Superior temporal gyrus (tissue), 1 donor: ENCODE measurements around the gene PIGZ.

Experiments
- DNase-seq: peaks from one replicate; pipeline ENCODE4 v3.0.0-alpha.2; 2016; ENCODE audit errors: extremely low spot score

Gene PIGZ

DNA sequence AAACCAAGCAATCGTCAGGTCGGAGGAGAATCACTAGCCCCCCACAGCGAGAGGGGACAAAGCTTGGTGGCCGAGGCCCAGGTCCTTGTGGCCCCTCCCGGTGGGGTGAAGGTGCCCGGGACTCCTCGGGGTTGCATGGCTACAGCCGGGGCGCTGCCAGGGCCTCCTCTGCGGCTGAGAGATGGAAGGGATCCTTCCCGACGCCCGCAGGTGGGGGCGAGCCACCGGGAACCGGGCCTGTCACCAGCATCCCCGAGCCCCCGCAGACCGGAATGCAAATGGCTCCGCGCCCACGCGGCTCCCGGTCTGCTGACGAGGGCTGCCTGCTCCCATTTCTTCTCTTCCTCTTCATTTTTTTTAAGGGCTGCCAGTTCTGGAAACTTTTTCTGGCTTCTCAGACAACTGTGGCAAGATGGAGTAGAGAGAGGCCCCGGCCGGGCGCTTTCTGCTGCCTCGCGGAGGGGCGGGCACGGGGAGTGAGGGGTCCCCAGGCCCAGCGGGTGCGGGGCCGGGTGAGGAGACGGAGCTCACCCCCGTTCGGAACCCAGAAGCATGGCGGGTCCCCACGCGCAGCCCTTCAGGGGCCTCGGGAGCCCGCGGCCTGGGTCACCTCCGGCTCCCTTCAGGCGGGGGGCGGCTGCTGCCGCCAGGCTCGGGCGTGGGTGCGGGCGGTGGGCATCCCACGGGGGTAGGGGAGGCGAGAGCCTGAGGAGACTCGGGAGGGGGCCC lies 33.5 kb upstream of the PIGZ start:
- DNase-seq: peak; percentile 40

DNA sequence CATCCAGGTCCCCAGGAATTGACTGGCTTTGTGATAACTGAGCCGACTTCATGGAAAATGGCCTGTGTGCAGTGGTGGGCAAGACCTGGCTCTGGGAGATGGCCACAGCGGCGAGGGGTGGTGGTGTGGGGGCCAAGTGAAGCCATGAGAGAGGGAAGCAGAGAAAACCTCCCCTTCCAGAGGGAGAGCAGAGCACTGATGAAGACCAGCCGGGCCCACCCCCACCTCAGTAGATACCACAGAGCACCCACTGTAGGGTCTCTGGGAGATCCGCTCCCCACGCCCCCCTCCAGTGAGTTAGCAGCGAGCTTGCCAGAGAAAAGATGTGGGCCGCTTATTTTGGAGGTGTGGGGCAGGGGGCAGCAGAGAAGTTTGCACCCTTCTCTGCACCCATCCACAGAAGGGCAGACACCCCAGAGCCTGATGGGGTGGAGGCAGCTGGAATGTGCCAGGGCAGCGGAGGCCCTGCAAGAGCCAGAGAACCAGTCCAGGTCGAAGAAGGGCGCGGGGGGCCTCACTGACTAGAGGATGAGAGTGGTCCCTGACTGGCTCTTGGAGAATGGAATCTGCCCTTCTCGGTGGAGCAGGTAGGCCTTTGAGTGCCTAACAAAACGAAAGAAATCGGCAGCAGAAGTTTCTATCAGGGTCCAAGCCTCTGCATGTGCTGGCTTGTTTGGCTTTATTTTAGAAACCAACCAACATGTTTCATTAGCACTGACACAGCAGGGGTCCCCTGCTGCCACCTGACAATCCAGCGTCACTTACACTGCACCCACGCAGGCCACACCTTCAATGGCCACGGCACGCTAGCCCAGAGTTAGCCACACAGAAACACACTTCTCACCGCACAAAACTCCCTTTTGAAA lies 32.7 kb upstream of the PIGZ start:
- DNase-seq: no peak

DNA sequence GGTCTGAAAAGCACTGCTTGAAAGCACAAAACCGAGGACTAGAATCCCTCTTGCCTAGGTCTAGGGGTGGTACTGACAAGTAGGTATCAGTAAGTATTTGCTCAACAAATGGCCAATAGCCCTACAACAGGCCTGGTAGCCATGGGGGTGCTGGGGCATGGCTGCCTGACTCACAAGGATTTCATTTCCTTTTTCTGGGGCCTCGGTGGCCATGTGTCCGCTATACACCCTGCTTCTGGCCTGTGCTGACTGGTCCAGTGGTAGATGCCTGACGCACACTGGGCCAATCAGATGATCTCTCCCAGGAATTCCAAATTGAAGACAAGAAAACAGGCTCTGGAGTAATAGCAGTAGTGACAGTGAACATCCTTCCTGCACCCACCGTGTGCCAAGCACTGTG lies 31.6 kb upstream of the PIGZ start:
- no peak for DNase-seq

DNA sequence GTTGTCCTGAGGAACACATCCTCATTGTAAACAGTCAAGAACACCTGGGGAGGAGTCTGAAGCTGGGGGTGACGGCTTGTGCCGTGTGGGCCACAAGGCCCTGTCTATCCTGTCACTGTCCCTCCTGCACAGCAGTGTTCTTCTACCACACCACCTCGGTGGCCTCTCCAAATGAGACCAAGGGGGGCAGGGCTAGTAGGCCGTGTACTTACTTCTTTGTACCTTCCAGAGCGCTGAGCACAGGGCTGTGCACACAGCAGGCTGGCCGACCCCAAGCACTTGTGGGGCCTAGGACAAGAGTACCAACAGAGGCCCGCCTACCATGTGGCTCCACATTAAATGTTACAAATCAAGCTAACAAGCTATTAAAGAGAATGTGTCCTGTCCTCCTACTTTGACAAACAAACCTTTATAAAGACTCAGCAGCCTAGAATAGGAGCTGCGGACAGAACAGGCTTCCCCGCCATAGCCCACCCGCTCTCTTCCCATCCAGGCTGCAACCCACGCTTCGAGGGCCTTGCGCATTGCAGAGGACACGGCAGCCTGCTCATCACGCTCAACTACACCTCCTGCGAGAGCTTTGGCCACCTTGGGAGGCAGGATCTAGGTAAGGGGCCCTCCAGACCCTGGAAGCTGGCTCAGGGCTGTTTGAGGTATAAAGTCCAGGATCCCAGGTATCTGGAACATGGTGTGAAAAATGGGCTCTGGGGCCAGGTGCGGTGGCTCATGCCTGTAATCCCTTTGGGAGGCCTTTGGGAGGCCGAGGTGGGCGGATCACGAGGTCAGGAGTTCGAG lies 30.5 kb upstream of the PIGZ start:
- no peak for DNase-seq

DNA sequence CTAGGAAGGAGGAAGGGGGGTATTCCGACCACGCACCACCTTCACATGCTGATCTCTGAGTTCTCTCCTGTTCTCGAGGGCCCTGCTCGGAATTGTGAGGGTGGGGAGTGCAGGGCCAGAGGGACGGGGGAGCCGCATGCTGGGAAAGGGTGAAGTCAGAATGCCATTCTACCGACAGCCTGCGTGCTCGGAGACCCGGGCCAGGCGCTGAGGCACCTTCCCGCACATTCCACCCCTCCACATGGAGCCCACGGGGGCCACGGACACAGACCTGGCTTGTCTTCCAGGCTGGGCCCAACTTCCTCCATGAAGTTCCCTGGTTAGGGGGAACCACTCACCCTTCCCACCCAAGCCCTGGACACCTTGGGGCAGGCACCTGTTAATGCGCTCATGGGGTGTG lies 28.7 kb upstream of the PIGZ start:
- no peak for DNase-seq

DNA sequence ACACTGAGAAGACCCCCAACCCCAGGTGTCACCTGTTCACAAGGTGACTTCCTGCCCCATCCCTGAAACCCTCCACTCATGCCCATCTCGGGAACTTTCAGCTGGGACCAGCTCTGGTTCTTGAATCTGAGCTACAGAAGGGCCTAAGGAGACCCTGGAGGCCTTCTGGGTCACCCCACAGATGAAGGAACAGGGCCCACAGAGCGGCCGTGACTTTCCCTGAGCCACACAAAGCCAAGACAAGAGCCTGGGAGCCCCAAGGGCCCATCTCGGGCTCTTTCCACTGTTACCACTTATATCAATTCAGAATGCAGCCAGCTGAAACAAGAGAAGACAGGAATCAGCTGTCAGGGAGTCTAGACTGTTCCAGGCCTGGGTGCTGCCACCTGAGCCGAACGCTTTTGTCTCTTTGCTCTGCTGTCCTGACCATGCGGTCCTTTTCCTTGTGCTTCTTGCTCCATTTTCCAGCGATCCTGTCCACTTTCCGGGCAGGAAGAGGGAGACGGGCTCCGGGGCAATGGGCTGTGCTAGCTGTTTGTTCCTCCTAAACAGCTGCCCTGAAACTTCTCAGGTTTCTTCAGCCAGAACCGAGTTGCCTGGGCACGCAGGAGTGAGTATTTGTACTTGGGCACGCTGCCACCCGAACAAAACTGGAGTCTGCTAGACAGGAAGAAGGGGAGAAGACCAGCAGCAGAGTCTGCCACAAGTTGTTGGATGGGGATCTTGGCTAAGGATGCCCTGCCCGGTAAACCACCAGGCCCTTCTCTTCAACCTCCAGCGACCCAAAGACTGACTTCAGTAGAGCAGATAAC lies 28.0 kb upstream of the PIGZ start:
- no peak for DNase-seq

DNA sequence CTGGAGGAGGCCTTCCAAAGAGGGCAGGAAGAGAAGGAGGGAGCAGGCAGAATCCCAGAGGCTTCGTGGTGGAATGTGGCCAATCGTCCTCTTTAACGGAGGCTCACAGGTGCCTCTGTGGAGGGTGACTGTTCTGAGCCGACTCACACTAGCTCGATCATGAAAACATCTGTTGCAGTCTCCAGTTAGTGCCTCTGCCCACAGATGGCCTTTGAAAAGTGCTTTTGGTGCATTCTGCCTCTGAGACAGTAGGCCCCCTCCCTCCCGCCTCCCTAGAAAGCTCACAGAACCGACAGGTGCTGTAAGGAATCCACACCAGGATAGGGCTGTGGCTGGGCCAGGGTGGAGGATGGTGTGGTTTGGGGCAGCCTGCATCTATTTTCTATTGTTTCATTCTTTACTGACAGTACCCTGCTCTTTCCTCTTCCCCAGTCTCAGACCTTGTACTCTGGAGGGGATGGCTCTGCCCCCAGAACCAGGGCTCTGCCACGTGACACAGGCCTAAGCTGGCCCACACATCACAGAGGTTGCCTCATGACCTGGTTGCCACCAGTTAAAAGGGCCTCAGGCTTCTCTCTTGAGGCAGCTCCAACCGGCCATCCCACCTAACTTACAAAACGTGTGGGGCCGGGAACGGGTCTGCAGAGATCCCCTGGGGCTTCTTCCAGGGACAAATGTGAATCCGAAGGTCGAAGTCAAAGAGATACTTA lies 27.2 kb upstream of the PIGZ start:
- DNase-seq: peak; percentile 64

DNA sequence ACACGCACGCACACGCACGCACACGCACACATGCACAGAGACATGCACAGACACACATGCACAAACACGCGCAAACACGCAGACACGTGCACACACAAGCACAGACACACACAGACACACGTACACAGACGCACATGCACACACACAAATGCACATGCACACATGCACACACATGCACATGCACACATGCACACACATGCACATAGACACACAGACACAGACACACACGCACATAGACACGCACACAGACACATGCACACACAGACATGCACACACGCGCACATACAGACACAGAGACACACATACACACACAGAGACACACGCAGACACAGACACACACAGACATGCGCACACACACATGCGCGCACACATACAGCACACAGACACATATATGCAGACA lies 26.4 kb upstream of the PIGZ start:
- no peak for DNase-seq

DNA sequence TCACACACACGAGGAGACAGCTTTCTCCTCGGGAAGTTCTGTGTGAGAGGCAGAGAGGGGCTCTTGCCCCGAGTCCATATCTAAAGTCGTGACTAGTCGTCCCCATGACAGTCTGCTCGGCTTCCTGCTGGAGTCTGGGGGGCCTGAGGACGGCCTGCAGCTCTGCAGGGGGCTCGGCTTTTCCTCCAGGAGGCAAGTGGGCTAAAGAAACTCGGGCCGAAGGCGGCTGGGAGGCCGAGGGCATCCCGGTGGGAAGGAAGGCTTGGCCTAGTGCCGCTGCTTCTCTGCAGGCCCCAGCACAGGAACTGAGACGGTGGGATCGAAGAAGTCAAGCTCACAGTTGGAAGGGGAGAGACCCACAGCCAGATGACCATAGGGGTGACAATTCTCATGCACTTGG lies 25.4 kb upstream of the PIGZ start:
- DNase-seq: no peak

DNA sequence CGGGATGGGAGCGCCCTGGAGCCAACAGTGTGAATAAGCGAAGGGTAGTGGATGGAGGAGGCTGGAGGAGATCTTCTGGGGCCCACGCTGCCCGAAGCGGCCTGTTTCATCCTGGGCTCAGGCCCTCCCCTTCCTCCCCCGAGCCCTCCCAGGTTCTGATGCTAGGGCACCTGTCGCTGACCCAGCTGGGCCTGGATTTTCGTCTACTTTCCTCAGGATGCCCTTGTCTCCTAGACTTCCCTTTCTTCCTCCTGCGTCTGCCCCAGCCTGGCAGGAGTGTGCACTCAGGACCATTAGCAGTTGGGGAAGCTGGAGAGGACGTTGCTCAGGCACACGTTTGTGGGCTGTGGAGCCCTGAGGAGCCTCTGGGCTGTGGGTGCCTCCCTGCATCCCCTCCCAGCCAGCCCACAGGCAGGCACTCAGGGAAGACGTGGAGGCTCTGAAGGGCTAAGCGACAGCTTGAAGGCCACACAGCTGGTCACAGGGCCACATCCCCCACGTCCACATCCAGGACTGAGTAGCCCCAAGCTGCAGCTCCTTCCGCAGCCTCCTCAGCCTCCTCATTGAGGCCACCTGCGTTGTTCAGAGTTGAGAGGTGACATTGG lies 23.9 kb upstream of the PIGZ start:
- no peak for DNase-seq

DNA sequence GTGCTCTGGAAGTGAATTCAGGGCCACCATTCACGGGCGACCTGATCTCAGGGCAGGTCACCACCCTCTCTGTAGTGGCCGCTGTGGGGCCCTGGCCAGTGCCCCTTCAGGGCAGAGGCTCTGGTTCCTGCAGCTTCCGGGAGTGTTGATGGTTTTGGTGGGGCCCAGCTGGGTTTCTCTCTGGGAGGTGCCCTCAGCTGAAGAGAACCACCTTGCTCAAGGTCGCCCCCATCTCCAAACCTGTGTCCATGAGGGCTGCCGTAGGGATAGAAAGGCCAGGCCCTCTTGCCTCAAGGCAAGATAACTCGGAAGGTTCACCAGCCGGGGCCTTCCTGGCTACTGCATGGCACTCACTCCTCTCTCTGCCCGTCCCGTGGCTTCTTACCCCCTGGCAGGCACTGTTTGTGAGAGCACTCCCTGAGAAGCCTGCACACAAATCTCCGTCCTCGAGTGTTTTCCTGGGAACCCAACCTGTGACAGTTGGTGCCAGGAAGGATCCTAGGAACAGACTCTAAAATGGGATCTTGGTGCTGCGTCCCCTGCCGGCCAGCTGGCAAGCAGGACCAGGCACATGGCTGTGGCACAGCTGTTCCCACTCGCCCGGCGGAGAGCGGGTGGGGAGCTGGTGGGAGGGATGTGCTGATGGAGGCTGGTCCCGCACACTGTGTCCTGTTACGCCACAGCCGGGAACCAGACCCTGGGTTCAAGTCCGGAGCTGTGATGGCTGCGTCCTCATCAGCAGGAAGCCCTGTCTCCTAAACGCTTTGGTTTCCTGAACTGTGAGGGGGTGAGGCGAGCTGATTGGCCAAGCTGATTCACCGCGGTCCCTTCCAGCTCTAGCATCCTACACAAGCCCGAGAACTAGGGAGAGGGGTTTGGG lies 23.2 kb upstream of the PIGZ start:
- DNase-seq: peak; percentile 60

DNA sequence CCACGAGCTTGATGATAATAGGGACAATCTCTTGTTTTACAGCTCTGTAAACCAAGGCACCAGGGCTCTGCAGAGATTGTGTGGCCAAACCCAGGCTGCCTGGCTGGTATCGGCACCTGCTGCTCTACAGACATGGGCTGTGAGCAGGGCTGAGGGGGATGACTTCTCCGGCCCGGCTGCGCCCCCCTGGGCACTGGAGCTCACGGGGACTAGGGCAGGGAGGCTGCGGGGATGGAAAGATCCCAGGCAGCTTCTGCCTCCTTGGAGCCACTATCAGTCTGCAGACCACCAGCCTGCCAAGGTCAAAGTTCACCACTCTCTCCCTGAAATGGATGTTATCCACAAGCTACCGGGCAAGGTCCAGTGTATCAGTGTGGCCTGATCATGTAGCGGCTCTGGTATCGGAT lies 22.0 kb upstream of the PIGZ start:
- DNase-seq: no peak

DNA sequence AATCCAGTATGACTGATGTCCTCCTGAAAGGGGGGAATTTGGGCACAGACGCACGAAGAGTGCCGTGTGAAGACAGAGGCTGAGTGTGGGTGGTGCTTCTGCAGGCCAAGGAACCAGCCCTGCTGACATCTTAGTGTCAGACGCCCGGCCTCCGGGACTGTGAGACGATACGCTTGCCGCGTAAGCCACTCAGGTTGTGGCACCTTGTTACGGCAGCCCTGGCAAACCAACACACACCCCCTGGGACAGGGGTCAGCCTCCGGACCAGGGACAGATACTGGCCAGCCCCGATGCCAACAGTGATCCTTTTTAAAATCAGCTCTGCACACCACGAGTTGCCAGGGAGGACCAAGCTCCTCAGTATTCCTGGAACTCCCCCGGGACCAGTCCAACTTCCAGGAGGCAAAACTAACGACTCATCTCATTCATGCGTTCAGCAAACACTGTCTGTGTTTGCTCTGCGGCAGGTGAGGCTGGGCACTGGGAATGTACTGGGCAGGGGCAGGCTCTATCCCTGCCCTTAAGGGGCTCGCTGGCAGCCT lies 21.2 kb upstream of the PIGZ start:
- no peak for DNase-seq

DNA sequence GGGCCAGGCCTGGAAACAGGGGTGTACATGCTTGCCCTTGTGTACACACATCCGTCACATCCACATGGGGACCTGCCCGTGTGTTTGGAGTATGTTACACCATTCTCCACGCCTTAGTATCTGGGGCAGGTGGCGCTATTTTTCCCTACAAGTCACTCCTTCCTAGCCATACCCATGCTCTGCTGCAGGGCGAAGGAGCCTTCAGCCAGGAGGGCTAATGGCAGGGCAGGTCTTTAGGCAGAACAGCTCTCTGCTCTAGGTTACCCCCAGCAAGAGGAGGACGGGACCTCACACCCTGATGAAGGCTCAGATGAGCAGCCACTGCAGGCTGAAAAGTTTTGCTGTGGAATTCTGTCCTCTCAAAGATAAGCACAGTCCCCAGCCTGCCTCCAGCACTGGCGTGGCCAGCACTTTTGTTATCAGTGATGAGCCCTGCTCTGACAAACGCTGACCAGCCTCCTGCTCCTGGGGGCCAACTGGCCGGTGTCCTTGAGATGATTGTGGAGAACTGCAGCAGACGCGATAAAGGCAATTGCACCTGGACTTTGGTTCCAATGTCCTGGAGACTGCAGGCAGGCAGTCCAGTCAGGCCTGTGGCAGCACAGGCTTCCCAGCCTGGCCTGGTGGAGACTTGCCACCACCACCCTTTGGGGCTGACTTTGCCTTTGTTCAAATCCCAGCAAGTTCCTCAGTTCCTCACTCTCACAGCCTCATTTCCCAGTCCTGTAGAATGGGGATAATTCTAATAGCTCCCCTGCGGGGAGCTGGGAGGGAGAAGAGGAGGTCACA lies 19.8 kb upstream of the PIGZ start:
- DNase-seq: no peak

DNA sequence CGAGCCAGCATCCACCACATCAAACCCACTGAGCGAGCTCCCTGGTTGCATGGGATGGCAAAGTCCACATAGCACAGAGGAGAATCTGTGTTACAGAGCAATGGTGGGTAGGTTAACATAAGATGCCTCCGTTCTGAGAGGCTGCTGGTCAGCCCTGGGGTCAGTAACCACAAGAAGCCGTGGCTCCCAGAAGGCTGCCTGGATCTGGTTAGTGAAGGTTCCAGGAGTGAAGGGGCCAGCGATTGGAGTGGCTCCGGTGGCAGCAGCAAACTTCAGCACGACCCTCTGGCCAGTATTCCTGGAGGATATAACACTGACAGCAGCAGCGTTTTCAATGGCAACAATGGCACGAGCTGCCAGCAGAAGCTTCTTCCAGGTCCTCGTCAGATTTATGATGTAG lies 18.4 kb upstream of the PIGZ start:
- DNase-seq: no peak

DNA sequence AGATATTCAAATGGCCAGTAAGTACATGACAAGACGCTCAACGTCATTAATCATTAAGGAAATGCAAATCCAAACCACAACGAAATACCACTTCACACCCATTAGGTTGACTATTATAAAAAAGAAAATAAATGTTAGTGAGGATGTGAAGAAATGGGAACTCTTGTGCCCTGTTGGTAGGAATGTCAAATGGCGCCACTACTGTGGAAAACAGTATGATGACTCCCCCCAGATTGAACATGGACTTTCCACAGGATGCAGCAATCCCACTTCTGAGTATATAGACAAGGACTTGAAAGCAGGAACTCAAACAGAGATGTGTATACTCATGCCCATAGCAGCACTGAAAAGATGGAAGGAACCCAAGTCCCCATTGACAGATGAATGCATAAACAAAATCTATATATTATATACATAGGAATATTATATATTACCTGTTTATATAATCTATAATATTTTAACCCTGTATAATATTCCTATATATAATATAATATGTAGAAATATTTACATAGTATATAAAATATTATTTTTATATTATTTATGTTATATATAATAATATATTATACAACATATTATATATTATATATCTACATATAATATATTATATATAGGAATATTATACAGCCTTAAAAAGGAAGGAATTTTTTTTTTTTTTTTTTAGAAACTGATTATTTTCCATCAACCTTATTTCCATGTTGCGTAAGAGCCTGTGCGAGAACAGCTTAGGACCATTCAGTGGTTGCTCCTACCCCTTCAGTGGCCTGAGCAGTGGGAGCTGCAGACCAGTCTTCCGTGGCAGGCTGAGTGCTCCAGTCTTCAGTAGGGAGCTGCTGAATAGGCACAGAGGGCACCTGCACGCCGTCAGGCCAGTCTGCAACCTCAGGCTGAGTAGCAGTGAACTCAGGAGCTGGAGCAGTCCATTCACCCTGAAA lies 17.6 kb upstream of the PIGZ start:
- DNase-seq: no peak

DNA sequence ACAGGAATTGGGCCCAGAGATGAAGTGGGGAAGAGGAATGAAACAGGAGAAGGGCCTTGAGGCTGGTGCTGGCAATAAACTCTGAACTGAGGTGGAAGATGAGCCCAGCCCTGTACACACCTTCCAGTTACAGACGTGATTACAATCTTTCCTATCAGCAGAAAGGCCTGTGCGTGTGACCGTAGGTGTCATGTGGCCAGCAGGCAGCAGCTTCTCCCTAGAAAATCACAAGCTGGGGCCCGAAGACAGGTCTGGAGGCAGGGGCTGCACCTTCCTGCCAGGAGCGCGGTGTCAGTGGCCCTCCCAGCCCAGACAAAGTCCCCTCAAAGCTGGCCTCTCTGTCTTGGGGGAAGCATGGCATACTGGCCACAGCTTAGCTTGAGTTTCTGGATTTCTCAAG lies 16.7 kb upstream of the PIGZ start:
- no peak for DNase-seq
